Stimulated activated memory B cell treated with anti-CD40 and anti-IgM and Interleukin-4, amounts not matched to agents 10 μg/mL and 1 μg/mL and 100 μg/mL, for 72 hours (primary cell): ENCODE data around the gene RBPJL.

Experiments used
- ATAC-seq: fragments of 150-1000 bp; cut with Tn5 transposase; 2 replicates; pipeline ENCODE4 v1.10.0; 2021
- H3K27ac Mint-ChIP-seq: one replicate; pipeline ENCODE4 v1.8.0; 2022; ENCODE audit warnings: mild to moderate bottlenecking, mixed read lengths
- H3K27me3 Mint-ChIP-seq: one replicate; pipeline ENCODE4 v1.8.0; 2022; ENCODE audit warnings: mixed read lengths
- H3K36me3 Mint-ChIP-seq: one replicate; pipeline ENCODE4 v1.8.0; 2022; ENCODE audit warnings: mixed read lengths
- H3K4me1 Mint-ChIP-seq: one replicate; pipeline ENCODE4 v1.8.0; 2022; ENCODE audit warnings: mixed read lengths
- H3K4me3 Mint-ChIP-seq: one replicate; pipeline ENCODE4 v1.8.0; 2022; ENCODE audit warnings: mild to moderate bottlenecking, moderate library complexity, mixed read lengths
- H3K9me3 Mint-ChIP-seq: one replicate; pipeline ENCODE4 v1.8.0; 2022; ENCODE audit warnings: mixed read lengths

RBPJL gene

DNA sequence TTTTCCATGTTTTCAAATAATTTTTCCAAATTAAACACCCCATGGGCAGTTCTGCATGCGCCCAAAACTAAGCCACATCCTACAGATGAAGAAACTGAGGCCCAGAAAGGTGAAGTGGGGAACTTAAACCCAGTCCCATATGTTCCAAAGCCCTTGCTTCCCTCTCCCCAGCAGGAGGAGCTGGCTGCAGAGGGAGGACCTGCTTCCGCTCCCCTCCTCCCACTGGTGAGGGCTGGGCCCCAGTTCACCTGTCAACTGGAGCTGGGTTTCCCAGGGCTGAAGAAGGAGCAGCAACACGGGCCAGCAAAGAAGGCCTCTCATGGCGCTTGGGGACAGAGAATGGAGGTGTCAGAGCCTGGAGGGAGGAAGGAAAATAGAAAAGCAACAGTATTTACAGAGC, 1.4 kb upstream of the RBPJL start:
- no peaks in the 10 kb centered on the region for H3K4me1 Mint-ChIP-seq
- H3K27ac Mint-ChIP-seq: no peak overlapping the region
- H3K36me3 Mint-ChIP-seq: no peaks in the 10 kb centered on the region
- no peak overlapping the region for H3K4me3 Mint-ChIP-seq
- ATAC-seq: no peak
- H3K27me3 Mint-ChIP-seq: peaks cover 90% of the 10 kb centered on the region
- H3K9me3 Mint-ChIP-seq: no peaks in the 10 kb centered on the region

DNA sequence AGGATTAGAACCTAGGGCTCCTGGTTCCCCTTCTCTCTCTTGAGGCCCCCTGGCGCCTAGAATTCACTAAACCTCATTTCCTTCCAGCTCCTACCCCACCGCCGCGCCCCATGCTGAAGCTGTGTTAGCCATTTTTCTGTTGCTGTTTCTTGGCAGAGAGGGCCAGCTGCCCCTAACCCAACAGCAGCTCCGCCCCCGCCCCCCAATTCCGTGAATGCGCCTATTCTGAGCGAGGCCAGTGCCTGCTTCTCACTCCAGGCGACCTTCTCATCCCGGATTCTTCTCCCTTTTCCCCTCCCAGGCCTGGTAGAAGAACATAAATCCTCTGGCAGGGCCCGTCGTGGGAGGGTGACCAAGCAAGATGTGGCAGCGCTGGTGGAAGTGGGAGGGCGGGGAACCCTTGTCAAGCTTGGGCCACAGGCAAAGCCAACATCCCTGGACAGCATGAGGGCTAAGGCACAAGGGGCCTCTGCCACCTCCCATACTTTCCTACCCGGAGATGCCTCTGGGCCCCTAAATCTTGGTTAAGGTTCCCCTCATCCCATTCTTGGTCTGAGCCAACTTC, 518 bp downstream of the RBPJL start:
- peaks cover 92% of the 10 kb centered on the region for H3K27me3 Mint-ChIP-seq
- H3K4me1 Mint-ChIP-seq: peaks cover 15% of the 10 kb centered on the region
- ATAC-seq: no peak
- H3K27ac Mint-ChIP-seq: no peak overlapping the region
- H3K4me3 Mint-ChIP-seq: no peak overlapping the region
- H3K9me3 Mint-ChIP-seq: no peaks in the 10 kb centered on the region
- no peaks in the 10 kb centered on the region for H3K36me3 Mint-ChIP-seq

DNA sequence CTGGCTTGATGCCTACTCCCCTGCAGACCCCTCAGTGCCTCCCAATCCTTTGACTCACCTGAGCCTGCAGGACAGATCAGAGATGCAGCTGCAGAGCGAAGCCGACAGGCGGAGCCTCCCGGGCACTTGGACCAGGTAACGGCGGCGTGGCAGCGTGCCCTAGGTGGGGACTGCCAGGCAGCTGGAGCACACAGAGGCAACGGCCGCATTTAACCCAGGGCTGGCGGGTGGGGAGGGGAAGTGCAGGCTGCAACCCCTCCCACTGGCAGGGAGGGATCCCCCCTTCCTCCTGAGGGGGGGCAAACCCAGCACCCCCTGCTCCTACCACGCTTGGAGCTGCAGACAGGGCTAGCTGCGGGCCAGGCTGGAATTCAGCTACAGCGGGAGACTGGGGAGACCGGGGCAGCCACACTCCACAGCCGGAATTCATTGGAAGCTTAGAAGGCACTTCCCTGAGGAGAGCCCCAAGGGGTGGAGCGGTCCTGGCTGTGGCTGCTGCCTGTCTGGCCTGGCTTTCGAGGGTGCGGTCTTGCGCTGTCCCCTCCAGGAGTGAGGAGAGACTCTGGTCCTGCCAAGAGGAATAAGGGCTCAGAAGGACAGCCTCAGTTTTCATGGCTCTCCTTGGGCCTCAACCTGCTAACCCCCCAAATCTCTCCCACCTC, 1.6 kb downstream of the RBPJL start, which contains the start of gene MATN4:
TSS of gene MATN4 (minus strand) at position 183 of the 662 bp plus-strand sequence. CDS start 2,717 bp downstream, outside the sequence.
- H3K36me3 Mint-ChIP-seq: no peaks in the 10 kb centered on the region
- peaks cover 15% of the 10 kb centered on the region for H3K4me1 Mint-ChIP-seq
- peaks cover 92% of the 10 kb centered on the region for H3K27me3 Mint-ChIP-seq
- no peak within 1 kb of the TSS for H3K4me3 Mint-ChIP-seq
- no peaks in the 10 kb centered on the region for H3K9me3 Mint-ChIP-seq
- ATAC-seq: no peak
- no peak within 1 kb of the TSS for H3K27ac Mint-ChIP-seq

DNA sequence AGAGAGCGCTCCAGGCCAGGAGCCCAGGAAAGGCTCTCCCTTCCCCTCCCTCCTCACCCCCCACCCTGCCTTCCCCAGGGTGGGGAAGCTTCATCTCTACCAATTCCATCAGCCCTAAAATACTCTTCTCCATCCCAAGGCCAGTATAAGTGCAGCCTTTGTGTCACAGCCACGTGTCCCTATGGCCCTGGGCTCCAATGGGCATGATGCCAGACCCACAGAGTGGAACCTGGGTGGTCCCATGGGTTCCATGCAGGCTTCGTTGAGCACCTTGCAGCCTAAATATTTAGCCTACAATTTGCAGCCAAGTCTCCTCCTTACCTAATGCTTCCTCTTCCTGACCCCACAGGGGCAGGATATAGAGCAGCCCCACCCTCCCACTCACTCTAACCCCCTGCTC, 2.4 kb downstream of the RBPJL start:
- Mint-ChIP-seq H3K4me1 (peaks cover 15% of the 10 kb centered on the region), H3K27me3 (peaks cover 92% of the 10 kb centered on the region), H3K4me3 (no peak overlapping the region), H3K9me3 (no peaks in the 10 kb centered on the region), H3K27ac (no peak overlapping the region), H3K36me3 (no peaks in the 10 kb centered on the region)
- ATAC-seq: no peak

DNA sequence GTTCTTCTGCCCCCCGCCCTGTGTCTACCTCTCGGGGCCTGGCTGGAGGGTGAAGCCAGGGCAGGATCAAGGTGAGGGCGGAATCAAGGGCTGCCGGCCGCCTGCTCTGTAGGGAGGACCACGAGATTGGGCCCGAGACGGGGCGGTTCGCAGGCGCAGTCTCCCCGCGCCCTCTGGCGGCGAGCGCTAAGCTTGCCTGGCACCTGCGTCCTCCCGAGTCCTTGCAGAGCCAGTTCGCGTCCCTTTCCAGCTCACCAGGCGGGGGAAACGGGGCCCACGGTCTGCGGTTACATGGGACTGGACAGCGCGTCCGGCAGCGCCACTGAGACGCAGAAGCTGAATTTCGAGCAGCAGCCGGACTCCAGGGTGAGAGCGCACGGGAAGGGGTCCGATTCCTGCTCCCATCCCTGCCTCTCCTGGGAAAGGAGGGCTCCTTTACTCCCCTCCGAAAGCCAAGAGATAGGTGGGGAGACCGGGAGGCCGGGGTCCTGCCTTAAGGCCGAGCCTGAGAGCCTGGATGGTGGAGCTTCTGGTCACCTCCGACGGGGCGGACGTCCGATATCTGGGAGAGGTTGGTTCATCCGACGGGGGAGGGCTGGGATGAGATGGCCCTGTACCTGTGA, 5.1 kb downstream of the RBPJL start:
- peaks cover 93% of the 10 kb centered on the region for H3K27me3 Mint-ChIP-seq
- ATAC-seq: peak; percentile 65
- no peaks in the 10 kb centered on the region for H3K36me3 Mint-ChIP-seq
- no peaks in the 10 kb centered on the region for H3K9me3 Mint-ChIP-seq
- no peak overlapping the region for H3K4me3 Mint-ChIP-seq
- H3K4me1 Mint-ChIP-seq: peaks cover 24% of the 10 kb centered on the region
- H3K27ac Mint-ChIP-seq: no peak overlapping the region

DNA sequence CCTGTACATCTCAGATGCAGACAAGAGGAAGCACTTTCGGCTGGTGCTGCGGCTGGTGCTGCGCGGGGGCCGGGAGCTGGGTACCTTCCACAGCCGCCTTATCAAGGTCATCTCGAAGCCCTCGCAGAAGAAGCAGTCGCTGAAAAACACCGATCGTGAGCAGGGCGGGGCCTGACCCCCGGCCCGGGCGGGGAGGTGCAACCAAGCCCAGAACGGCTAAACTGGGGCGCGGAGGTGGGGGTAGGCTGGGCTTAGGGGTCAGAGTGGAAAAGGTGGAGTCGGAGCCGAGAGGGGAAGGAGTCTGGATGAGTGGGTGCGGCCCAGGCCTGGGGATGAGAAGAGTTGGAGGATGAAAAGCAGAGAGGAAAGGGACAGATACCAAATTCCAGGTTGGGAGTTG, 5.6 kb downstream of the RBPJL start:
- H3K4me1 Mint-ChIP-seq: peaks cover 24% of the 10 kb centered on the region
- H3K27me3 Mint-ChIP-seq: peaks cover 93% of the 10 kb centered on the region
- ATAC-seq: no peak
- H3K9me3 Mint-ChIP-seq: no peaks in the 10 kb centered on the region
- no peaks in the 10 kb centered on the region for H3K36me3 Mint-ChIP-seq
- no peak overlapping the region for H3K4me3 Mint-ChIP-seq
- no peak overlapping the region for H3K27ac Mint-ChIP-seq

DNA sequence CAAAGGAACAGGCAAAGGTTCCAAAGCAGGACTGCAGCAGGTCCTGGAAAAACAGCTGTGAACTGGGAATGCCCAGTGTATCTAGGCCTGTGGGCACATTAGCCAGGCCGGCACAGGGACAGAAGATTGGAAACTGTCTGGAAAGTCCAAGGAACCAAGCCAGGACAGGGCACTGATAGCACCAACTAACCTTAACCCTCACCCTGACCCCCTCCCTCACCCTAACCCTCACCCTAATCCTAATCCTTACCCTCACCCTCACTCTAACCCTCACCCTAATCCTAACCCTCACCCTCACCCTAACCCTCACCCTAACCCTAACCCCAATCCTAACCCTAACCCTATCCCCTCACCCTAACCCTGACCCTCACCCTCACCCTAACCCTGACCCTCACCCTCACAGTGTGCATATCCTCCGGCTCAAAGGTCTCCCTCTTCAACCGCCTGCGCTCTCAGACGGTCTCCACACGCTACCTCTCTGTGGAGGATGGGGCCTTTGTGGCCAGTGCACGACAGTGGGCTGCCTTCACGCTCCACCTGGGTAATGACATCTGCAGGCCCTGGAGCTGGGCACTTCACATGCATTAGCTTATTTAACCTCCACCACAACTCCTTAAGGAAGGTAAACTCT, 6.5 kb downstream of the RBPJL start:
- Mint-ChIP-seq H3K9me3 (no peaks in the 10 kb centered on the region), H3K27me3 (peaks cover 92% of the 10 kb centered on the region), H3K4me1 (peaks cover 26% of the 10 kb centered on the region), H3K36me3 (no peaks in the 10 kb centered on the region), H3K27ac (no peak overlapping the region), H3K4me3 (no peak overlapping the region)
- ATAC-seq: no peak

DNA sequence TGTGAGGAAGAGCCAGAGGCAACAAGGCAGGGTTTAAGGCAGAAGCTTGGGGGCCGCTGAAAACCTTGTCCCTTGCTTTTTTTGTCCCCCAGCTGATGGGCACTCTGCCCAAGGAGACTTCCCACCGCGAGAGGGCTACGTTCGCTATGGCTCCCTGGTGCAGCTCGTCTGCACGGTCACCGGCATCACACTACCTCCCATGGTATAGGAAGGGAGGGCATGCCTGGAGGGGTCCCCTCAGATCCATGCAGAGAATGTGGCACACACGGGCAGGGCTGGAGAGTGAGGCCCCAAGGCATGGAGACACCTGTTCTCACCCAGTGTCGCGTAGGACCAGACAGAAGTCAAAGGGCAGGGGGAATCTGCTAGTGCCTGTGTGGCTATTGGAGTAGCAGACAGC, 7.3 kb downstream of the RBPJL start:
- Mint-ChIP-seq H3K27ac (no peak overlapping the region), H3K36me3 (no peaks in the 10 kb centered on the region), H3K4me3 (no peak overlapping the region), H3K27me3 (peaks cover 89% of the 10 kb centered on the region), H3K4me1 (peaks cover 34% of the 10 kb centered on the region), H3K9me3 (no peaks in the 10 kb centered on the region)
- no peak for ATAC-seq

DNA sequence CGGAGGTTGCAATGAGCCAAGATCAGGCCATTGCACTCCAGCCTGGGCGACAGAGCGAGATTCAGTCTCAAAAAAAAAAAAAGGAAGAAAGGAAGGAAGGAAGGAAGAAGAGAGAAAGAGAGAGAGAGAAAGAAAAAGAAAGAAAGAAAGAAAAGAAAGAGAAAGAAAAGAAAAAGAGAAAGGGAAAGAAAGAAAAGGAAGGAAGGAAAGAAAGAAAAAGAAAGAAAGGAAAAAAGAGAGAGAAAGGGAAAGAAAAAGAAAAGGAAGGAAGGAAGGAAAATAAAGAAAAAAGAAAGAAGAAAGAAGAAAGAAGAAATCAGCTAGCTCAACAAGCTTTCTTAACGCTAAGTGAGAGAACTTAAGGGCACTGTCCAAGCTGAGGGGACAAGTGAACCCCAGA, 9.0 kb downstream of the RBPJL start:
- Mint-ChIP-seq H3K9me3 (no peaks in the 10 kb centered on the region), H3K27me3 (peaks cover 72% of the 10 kb centered on the region), H3K36me3 (no peaks in the 10 kb centered on the region), H3K4me1 (peaks cover 40% of the 10 kb centered on the region), H3K4me3 (no peak overlapping the region), H3K27ac (no peak overlapping the region)
- ATAC-seq: no peak

DNA sequence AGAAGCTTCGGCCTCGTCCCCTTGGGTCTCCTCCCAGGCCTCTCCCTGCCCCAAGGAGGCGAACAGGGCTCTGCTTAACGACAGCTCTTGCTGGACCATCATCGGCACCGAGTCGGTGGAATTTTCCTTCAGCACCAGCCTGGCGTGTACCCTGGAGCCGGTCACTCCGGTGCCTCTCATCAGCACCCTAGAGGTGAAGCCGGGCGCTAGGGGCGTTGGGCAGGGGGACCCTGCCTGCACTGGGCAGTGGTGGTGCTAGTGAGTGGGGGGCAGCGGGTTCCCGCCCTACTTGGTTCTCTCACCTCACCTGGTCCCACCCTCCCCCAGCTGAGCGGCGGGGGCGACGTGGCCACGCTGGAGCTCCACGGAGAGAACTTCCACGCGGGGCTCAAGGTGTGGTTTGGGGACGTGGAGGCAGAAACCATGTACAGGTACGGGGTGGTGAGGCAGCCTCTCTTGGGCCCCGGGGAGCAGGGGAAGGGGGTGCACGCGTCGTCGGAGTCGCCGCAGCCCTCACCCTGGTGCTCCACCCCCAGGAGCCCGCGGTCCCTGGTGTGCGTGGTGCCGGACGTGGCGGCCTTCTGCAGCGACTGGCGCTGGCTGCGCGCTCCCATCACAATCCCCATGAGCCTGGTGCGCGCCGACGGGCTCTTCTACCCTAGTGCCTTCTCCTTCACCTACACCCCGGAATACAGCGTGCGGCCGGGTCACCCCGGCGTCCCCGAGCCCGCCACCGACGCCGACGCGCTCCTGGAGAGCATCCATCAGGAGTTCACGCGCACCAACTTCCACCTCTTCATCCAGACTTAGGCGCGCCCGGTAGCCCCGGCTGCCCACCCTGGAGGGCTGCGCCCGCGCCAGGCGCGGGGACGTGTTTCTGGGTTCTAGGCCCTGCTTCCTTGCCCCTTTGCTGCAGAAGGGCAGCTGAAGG, 9.8 kb downstream of the RBPJL start:
- Mint-ChIP-seq H3K4me3 (no peak overlapping the region), H3K27ac (no peak overlapping the region)

DNA sequence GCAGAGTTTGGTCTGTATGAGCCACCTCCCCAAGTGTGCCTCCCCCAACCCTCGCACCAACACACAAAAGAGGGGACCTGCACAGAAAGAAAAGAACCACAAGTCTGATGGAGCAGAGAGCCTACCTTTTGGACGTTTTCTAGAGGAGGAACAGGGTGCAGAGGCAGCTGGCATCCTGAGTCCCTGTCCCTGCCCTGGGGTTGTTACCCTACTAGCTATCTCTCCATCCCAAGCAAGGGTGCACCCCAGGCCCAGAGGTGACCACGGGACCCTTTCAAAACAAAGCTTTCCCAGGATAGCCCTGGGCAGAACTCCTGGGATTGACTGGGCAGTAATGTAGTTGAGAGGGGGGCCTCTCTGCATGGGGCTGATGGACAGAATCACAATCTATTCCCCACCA, 11.2 kb downstream of the RBPJL start:
- H3K4me3 Mint-ChIP-seq: no peak overlapping the region
- peaks cover 50% of the 10 kb centered on the region for H3K27me3 Mint-ChIP-seq
- peaks cover 36% of the 10 kb centered on the region for H3K4me1 Mint-ChIP-seq
- H3K36me3 Mint-ChIP-seq: no peaks in the 10 kb centered on the region
- no peak for ATAC-seq
- no peak overlapping the region for H3K27ac Mint-ChIP-seq
- no peaks in the 10 kb centered on the region for H3K9me3 Mint-ChIP-seq

More for the DNA sequence above, 9.8 kb downstream of the RBPJL start:
- no peaks in the 10 kb centered on the region for H3K36me3 Mint-ChIP-seq
- peaks cover 40% of the 10 kb centered on the region for H3K4me1 Mint-ChIP-seq
- H3K27me3 Mint-ChIP-seq: peaks cover 64% of the 10 kb centered on the region
- no peaks in the 10 kb centered on the region for H3K9me3 Mint-ChIP-seq
- no peak for ATAC-seq

DNA sequence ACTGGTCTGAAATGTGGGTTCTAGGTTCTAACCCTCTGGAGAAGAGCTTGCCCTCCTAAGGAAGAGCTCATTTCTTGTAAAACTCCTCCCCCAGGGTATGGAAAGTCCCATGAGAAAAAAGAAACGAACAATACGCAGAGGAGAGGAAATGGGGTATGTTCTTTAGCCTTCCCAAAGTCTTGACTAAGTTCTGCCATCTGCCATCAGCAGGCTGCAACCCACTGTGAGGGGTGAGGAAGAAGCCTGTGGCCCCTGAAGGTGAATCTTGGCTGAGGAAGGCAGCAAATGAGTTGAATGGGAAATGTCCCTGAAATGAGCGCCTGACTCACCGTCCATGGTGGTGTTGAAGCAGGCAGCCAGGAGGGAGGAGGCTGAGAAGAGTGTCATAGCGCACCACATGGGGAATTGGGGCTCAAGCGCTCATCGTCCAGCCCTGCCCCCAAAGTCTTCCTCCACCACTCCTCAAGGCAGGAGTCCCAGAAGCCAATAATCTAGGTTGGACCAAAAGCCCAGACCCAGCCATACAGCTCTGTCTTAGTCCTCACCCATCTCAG, 11.8 kb downstream of the RBPJL start:
- H3K36me3 Mint-ChIP-seq: no peaks in the 10 kb centered on the region
- H3K4me1 Mint-ChIP-seq: peaks cover 36% of the 10 kb centered on the region
- H3K27me3 Mint-ChIP-seq: peaks cover 45% of the 10 kb centered on the region
- H3K4me3 Mint-ChIP-seq: no peak overlapping the region
- no peak for ATAC-seq
- H3K27ac Mint-ChIP-seq: peak overlapping the region; percentile 55
- no peaks in the 10 kb centered on the region for H3K9me3 Mint-ChIP-seq

DNA sequence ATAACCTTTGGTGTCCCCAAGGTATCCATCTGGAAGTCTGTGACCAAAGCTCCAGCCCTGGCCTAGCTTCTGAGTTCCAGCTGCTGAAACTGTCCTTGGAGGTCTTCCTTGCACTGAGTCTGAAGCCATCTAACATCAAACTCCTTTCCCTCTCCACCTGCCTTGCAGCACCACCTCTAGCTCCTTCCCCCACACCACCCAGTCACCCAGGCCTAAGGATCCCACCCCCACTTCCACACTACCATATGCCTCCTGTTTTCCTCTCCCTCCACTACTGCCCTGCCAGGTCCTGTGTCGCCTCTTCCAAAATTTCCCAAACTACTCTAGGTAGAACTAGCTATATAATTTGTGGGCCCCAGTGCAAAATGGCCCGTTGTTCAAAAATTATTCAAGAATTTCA, 12.3 kb downstream of the RBPJL start:
- Mint-ChIP-seq H3K4me1 (peaks cover 36% of the 10 kb centered on the region), H3K27ac (peak overlapping the region; percentile 55), H3K36me3 (no peaks in the 10 kb centered on the region), H3K4me3 (no peak overlapping the region), H3K9me3 (no peaks in the 10 kb centered on the region), H3K27me3 (peaks cover 40% of the 10 kb centered on the region)
- ATAC-seq: no peak

DNA sequence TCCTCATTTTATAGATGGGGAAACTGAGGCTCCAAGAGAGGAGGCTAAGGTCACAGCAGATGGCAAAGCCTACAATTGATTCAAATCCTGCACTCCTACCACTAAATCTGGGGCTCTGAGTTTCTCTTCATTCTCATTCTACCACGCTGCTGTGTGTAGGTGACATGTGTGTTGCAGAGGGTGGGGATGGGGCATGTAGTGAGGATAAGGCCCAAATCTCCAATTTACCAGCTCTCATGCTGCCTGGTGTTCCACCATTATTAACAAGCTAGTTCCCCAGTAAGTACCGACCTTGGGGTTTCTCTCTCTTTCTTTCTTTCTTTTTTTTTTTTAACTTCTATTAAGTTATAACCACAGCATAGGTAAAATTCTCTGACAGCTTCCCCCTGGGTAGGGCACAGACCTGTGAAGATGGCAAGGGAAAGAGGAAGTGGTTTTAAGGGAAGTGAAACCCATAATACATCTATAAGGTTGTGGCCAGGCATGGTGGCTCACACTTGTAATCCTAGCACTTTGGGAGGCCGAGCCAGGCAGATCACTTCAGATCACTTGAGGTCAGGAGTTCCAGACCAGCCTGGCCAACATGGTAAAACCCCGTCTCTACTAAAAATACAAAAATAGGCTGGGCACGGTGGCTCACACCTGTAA, 14.4 kb downstream of the RBPJL start:
- peak overlapping the region; percentile 30 for H3K4me3 Mint-ChIP-seq
- H3K9me3 Mint-ChIP-seq: no peaks in the 10 kb centered on the region
- H3K27me3 Mint-ChIP-seq: peaks cover 19% of the 10 kb centered on the region
- peak; percentile 95 for ATAC-seq
- peak overlapping the region; percentile 33 for H3K27ac Mint-ChIP-seq
- H3K36me3 Mint-ChIP-seq: no peaks in the 10 kb centered on the region
- peaks cover 29% of the 10 kb centered on the region for H3K4me1 Mint-ChIP-seq
